ENCODE data around the gene VSTM2L. TPM values are rescaled to one million over a fixed set of nuclear protein-coding genes. Genes with fewer than 3 reads are reported as not detected.

Gene VSTM2L
- polyA plus RNA-seq, 1 of the 3 experiments (the other 2 are of a cell fraction): 5.1 TPM

DNA sequence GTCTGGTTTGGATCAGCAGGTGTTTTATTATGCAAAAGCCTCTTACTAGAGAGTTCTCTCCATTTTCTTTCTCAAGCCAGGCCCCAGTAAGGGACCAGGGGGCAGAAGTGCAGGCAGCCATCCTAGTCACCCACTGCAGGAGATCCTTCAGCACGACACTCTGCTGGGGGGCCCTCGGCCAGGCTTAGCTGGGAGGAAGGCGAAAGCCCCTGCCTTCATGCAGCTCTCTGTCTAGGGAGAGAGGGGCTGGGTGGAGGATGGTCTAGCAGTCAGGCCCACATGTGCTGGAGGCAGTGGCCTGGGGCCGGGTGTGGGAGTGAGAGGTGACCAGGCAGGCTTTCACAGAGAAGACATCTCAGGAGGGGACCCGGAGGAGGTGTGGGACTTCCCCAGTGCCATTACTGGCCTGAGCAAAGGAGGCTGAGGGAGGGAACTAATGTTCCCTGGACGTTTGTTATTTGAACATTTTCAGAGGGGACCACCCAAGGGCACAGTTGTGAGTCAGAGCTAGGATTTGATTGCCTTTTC is 33.5 kb upstream of the VSTM2L start (continued):
- TF ChIP-seq CTCF (IDR thresholded peaks at IDR 0.05): no peak

DNA sequence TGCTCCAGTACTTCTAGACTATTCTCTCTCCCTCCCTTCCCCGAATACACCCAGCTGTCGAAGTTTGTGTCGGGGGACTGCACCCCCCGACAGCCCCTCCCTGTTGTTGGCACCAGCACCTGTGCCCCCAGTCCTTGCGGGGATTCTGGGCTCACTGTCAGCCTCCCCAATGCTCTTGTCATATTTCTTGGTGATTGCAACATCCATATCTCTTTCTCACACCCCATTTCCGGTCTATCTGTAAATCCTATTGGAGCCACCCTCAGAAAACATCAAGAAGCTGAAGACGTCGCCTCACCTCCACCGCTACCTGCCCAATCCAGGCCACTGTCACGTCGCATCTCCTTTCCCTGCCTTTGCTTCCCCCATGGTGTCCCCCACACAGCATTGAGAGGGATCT is 32.6 kb upstream of the VSTM2L start:
- Histone ChIP-seq H3K4me3 (ENCODE audit: low read depth in 2 of 2, low read length in 1 of 2) (no peak overlapping the region), H3K79me2 (ENCODE audit: insufficient read depth) (no peaks in the 10 kb centered on the region), H3K9ac (no peak overlapping the region), H3K9me2 (no peaks in the 10 kb centered on the region), H3F3A (replicated peaks; ENCODE audit: insufficient read depth) (no peaks in the 10 kb centered on the region), H3K9me3 (no peaks in the 10 kb centered on the region), H2AFZ (ENCODE audit: low read depth) (no peak overlapping the region), H4K20me1 (ENCODE audit: insufficient read depth) (no peaks in the 10 kb centered on the region), H3K27me3 (ENCODE audit: insufficient read depth) (no peaks in the 10 kb centered on the region), H3K4me2 (no peak overlapping the region), H3K27ac (ENCODE audit: low read depth in 2 of 2, low read length in 1 of 2) (no peak overlapping the region), H3K36me3 (replicated peaks in 1 of 2; ENCODE audit: control insufficient read depth in 1 of 2, insufficient read depth in 2 of 2, low read length in 1 of 2) (peaks cover 0 to 12% of the 10 kb centered on the region in 2 experiments), H3K4me1 (ENCODE audit: control insufficient read depth in 1 of 2, insufficient read depth in 2 of 2, low read depth in 1 of 2, low read length in 1 of 2) (peaks cover 0 to 12% of the 10 kb centered on the region in 2 experiments; a peak in 1 of 4 replicates)
- TF ChIP-seq TAF1 (IDR thresholded peaks at IDR 0.05; ENCODE audit: borderline replicate concordance, low read depth, low read length) (no peak), CTCF (IDR thresholded peaks at IDR 0.05) (no peak), JUND (IDR thresholded peaks at IDR 0.05) (no peak), ELF1 (IDR thresholded peaks at IDR 0.05) (no peak), POLR2AphosphoS5 (IDR thresholded peaks at IDR 0.05; ENCODE audit: low read depth, low read length) (no peak), SMC3 (IDR thresholded peaks at IDR 0.05; ENCODE audit: low read depth, low read length) (no peak), RXRA (IDR thresholded peaks at IDR 0.05; ENCODE audit: borderline replicate concordance, low read depth) (no peak), REST (IDR thresholded peaks at IDR 0.05; ENCODE audit: low read depth, low read length) (no peak), YY1 (IDR thresholded peaks at IDR 0.05; ENCODE audit: low read depth) (no peak), SIN3A (IDR thresholded peaks at IDR 0.05; ENCODE audit: borderline replicate concordance, low read depth, low read length) (no peak), CHD2 (IDR thresholded peaks at IDR 0.05; ENCODE audit: low read length, partially characterized antibody) (no peak), MAX (IDR thresholded peaks at IDR 0.05; ENCODE audit: low read depth) (no peak), ZBTB33 (IDR thresholded peaks at IDR 0.05; ENCODE audit: borderline replicate concordance, low read depth) (no peak), MXI1 (IDR thresholded peaks at IDR 0.05; ENCODE audit: low read depth, low read length) (no peak), EZH2phosphoT487 (IDR thresholded peaks at IDR 0.05; ENCODE audit: borderline replicate concordance, low read depth) (no peak), MEF2A (IDR thresholded peaks at IDR 0.05; ENCODE audit: borderline replicate concordance, low read depth) (no peak), RCOR1 (IDR thresholded peaks at IDR 0.05; ENCODE audit: low read length) (no peak), EP300 (IDR thresholded peaks at IDR 0.05; ENCODE audit: borderline replicate concordance in 1 of 2, low read depth in 1 of 2, low read length in 1 of 2) (no peak), RAD21 (IDR thresholded peaks at IDR 0.05; ENCODE audit: low read length) (no peak), FOSL2 (IDR thresholded peaks at IDR 0.05; ENCODE audit: borderline replicate concordance, low read depth) (no peak)
- CTCF ChIA-PET: no interaction called here
- POLR2A ChIA-PET: no interaction called here
- no peak for DNase-seq
- WGBS (ENCODE audit: low lambda C conversion rate): 92% methylated on average over 11 of the region's 11 CpGs

Data from SK-N-SH (cell line).